GM10248 (cell line): ENCODE data around the gene C10orf105.

Experiments used
- CTCF ChIA-PET: fragments of 300-600 bp; sonication (Branson Sonifier 250); formaldehyde crosslinking; extraction: SDS; loops from one replicate; lab custom pipeline; 2021; ENCODE audit warnings: antibody characterized with exemption; lab: Yijun Ruan, JAX
- POLR2A ChIA-PET: fragments of 350-650 bp; sonication (Branson Sonifier 250); formaldehyde crosslinking; extraction: SDS; loops from one replicate; lab custom pipeline; 2020; ENCODE audit warnings: antibody characterized with exemption; lab: Yijun Ruan, JAX
- DNase-seq: peaks from one replicate; pipeline ENCODE4 v3.0.0; 2012; ENCODE audit errors: extremely low spot score
- TF ChIP-seq, protein P1 (sequence below): IDR thresholded peaks from 2 replicates; pipeline ENCODE4 v1.5.1; 2012; ENCODE audit warnings: mild to moderate bottlenecking, low read depth; ENCODE audit errors: extremely low read depth, missing control alignments, control extremely low read depth

C10orf105 gene

DNA sequence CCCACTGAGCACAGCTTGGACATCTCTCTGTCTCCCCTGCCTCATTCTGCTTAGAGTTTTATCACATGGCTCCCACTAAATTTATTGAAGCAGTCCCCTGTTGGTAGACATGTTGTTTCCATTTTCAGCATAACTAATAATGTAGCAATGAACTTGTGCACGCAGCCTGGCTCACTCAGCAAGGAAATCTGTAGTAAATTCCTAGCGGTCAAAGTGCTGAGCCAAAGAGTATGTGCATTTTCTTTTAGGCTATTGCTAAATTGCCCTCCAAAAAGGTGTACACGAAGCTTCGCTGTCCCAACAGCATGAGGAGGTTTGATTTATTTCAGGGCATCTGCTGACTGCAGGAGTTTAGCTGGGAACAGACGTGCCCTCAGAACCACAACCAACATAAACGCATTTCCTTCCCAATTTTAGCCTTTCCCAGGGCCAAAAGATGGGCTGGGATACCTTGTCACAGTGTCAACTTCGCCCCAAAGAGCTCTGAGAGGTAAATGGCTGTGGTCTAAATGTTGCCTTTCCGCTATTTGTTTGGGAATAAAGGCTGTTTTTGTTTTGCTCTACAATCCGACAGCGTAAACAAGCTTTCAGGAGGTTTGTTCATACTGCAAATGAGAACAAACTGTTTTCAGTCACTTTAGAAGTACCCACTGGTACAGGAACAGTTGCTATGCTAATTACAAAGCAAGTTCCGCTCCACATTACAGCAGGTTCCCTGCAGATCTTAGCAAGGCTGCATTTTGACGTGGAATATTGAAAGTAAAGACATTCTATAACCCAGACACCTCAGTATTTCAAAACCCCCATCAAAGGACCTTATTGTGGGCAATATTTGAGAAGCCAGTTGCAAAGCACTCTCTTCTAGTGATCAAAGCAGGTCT, 37.0 kb upstream of the C10orf105 start:
- POLR2A ChIA-PET = interaction anchor here (0.5 kb wide), 1 partner anchor 1383 kb away, joined by 3 read pairs; no protein-coding TSS in a partner anchor
- CTCF ChIA-PET = interaction anchor here (3.8 to 4.4 kb wide), 2 partner anchors 11 to 17 kb away, joined by 18 to 21 read pairs; partner anchors contain the start of gene VSIR
- no peak for DNase-seq
- TF ChIP-seq, protein P1, sequence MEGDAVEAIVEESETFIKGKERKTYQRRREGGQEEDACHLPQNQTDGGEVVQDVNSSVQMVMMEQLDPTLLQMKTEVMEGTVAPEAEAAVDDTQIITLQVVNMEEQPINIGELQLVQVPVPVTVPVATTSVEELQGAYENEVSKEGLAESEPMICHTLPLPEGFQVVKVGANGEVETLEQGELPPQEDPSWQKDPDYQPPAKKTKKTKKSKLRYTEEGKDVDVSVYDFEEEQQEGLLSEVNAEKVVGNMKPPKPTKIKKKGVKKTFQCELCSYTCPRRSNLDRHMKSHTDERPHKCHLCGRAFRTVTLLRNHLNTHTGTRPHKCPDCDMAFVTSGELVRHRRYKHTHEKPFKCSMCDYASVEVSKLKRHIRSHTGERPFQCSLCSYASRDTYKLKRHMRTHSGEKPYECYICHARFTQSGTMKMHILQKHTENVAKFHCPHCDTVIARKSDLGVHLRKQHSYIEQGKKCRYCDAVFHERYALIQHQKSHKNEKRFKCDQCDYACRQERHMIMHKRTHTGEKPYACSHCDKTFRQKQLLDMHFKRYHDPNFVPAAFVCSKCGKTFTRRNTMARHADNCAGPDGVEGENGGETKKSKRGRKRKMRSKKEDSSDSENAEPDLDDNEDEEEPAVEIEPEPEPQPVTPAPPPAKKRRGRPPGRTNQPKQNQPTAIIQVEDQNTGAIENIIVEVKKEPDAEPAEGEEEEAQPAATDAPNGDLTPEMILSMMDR = no peak

DNA sequence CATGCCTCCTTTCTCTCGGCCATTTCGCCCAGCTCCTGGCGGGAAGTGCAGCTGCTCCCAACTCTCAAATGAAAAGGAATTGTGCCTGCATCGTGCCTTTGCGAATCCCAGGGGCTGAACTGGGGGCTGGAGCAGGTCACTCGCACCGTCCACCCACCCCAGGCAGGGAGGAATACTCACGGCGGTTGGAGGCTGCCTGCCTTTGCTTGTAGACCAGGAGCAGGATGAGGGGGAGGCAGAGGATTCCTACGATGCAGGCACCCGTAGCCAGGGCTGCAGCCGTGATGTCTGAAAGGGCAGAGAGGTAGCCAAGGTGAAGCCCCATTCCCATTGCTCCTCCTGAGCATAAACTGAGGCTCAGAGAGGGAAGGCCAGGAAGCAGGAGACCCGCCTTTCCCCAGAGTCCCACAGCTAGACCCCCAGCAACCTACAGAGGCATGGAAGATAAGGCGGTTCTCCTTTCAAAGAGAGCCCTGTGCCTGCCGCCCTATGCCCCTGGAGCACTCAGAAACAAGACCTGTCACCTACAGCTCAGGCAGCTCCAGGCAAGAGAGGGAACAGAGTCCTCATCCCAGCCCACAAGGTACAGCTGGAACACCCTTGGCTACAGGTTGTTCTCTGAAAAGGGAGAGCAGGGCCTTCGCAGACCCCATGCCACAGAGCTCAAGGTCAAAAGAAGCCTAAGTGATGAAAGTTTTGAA, 35.8 kb upstream of the C10orf105 start:
- TF ChIP-seq, protein P1 = no peak
- CTCF ChIA-PET = interaction anchor here (0.7 to 4.4 kb wide), 4 partner anchors 12 to 56 kb away, joined by 3 to 21 read pairs (median 10); partner anchors contain the start of gene VSIR
- no peak for DNase-seq
- POLR2A ChIA-PET = interaction anchor here (0.5 kb wide), 1 partner anchor 1382 kb away, joined by 3 read pairs; no protein-coding TSS in a partner anchor

DNA sequence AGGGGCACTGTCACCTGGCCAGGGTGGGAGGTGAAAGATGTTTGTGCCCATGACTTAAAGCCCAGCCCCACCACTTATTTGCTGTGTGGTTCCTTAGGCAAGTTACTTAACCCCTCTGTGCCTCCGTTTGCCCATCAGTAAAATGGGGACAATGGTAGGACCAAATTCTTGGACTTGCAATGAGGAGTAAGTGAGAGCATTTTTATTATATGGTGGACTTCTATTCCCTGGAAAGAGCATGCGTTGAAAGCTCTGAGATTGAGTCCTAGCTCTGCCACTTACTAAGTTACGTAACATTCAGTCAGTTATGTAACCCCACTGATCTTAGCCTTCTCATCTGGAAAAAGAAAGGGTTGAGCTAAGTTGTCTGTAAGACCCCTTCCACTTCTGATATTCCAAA, 35.0 kb upstream of the C10orf105 start:
- ChIA-PET POLR2A (no interaction called here), CTCF (interaction anchor here (1.2 kb wide), 1 partner anchor 11 kb away, joined by 3 read pairs; no protein-coding TSS in a partner anchor)
- TF ChIP-seq, protein P1 = no peak
- DNase-seq = no peak

DNA sequence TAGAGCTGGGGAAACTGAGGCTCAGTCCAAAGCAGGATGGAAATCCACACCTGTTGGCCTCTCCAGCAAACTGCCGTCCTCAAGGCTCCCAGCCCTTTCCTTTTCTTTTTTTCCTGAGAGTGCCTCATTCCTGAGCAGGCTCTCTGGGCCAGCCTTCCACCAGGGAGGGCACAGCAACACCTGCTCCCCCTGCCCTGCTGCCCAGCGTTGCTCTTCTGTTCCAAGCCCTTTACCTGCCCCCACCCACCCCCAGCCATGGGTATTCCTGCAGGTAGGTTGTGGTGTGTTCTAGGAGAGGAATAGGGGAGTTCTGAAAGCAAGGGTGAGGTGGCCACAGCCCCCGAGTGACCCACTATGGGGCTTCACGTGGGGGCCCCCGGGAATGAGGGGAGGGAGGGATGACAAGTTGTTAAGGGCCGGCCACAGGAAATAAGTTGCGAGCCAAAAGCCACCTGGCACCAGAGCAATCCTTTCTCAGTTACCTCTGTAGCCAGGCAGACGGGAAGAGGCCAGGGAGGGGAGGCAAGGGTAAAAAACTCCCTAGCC, 34.5 kb upstream of the C10orf105 start:
- CTCF ChIA-PET = interaction anchor here (1.2 kb wide), 1 partner anchor 10 kb away, joined by 3 read pairs; no protein-coding TSS in a partner anchor
- DNase-seq = no peak

DNA sequence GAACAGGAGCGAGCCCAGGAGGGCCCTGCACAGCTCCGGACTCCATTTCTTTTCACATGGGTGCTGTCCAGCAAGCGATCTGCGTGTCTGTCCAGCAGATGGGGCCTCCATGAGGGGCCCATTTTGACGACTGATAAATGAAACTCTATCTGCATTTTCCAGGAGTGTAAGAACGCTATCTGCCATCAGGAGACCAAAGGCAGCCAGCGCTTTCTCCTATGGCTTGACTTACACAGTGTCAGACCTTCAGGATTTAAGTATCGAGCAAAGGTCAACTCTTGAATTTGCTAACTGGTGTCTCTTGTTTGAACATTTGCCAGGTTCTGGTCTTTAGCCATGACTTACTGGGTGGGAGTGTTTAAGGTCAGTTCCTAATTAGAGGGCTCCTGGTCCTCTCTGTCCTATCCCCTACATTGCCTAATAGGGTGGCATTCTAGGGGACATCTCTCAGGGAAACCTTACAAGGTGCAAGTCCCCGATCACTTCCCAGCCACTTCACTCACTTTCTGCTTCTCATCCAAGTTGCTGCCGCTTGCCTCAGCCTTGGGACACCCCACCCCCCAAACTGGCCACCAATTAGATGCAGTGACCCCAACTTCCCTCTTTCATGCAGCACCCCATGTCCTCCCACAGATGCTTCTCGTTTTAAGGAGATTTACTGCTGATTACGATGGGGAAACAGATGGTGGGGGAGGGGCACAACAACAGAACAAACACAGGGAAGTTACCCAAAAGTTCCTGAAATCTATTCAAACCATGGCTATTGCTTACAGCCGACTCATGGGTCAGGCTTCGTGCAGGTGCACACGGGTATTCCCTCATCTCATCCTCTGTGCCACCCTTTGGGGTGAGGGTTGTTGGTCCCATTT, 33.7 kb upstream of the C10orf105 start:
- TF ChIP-seq, protein P1 = no peak
- POLR2A ChIA-PET = no interaction called here
- CTCF ChIA-PET = interaction anchor here (0.8 to 1.4 kb wide), 5 partner anchors 12 to 143 kb away, joined by 3 to 4 read pairs (median 3); partner anchors contain the start of gene VSIR
- DNase-seq = no peak

More for the DNA sequence above, 34.5 kb upstream of the C10orf105 start:
- POLR2A ChIA-PET = no interaction called here
- TF ChIP-seq, protein P1 = no peak
